ENCODE results near the gene PRR5.

Gene PRR5

GRCh38 chr22:44700456-44700855, 1.5 kb upstream of the PRR5 start:
- no peak for TF ChIP-seq CTCF (IDR thresholded peaks at IDR 0.05; ENCODE audit: low read depth, low read length, missing control alignments)
- no peak for DNase-seq (ENCODE audit: extremely low read depth, low read depth)

GRCh38 chr22:44701187-44701790, 715 bp upstream of the PRR5 start:
- H3K4me3 ChIP-seq (replicated peaks; ENCODE audit: low read depth, low read length) = no peak overlapping the region
- DNase-seq (ENCODE audit: extremely low read depth, low read depth) = no peak
- no peak for TF ChIP-seq CTCF (IDR thresholded peaks at IDR 0.05; ENCODE audit: low read depth, low read length, missing control alignments)

More at GRCh38 chr22:44700456-44700855, 1.5 kb upstream of the PRR5 start:
- no peak overlapping the region for H3K4me3 ChIP-seq (replicated peaks; ENCODE audit: low read depth, low read length)

GRCh38 chr22:44702479-44703198, 635 bp downstream of the PRR5 start:
- no peak for DNase-seq (ENCODE audit: extremely low read depth, low read depth)
- TF ChIP-seq CTCF (IDR thresholded peaks at IDR 0.05; ENCODE audit: low read depth, low read length, missing control alignments) = peak; percentile 8
- peak overlapping the region; percentile 72 for H3K4me3 ChIP-seq (replicated peaks; ENCODE audit: low read depth, low read length)

GRCh38 chr22:44703255-44703870, 1.4 kb downstream of the PRR5 start:
- DNase-seq (ENCODE audit: extremely low read depth, low read depth) = no peak
- peak overlapping the region; percentile 72 for H3K4me3 ChIP-seq (replicated peaks; ENCODE audit: low read depth, low read length)
- no peak for TF ChIP-seq CTCF (IDR thresholded peaks at IDR 0.05; ENCODE audit: low read depth, low read length, missing control alignments)

GRCh38 chr22:44704159-44705021, 2.4 kb downstream of the PRR5 start:
- no peak overlapping the region for H3K4me3 ChIP-seq (replicated peaks; ENCODE audit: low read depth, low read length)
- DNase-seq (ENCODE audit: extremely low read depth, low read depth) = no peak
- TF ChIP-seq CTCF (IDR thresholded peaks at IDR 0.05; ENCODE audit: low read depth, low read length, missing control alignments) = no peak

- H3K4me3 ChIP-seq (replicated peaks; ENCODE audit: low read depth, low read length) = no peak overlapping the region
- DNase-seq (ENCODE audit: extremely low read depth, low read depth) = no peak
- TF ChIP-seq CTCF (IDR thresholded peaks at IDR 0.05; ENCODE audit: low read depth, low read length, missing control alignments) = no peak
Observed at GRCh38 chr22:44705022-44705297, 3.0 kb downstream of the PRR5 start.
